Measurements from ENCODE around the gene TMCO1.
"Not testable (repeated sequence)": the region's sequence is repeated elsewhere in the genome, so short reads cannot be mapped to it uniquely, and the experiment has no call there.

Gene TMCO1

DNA sequence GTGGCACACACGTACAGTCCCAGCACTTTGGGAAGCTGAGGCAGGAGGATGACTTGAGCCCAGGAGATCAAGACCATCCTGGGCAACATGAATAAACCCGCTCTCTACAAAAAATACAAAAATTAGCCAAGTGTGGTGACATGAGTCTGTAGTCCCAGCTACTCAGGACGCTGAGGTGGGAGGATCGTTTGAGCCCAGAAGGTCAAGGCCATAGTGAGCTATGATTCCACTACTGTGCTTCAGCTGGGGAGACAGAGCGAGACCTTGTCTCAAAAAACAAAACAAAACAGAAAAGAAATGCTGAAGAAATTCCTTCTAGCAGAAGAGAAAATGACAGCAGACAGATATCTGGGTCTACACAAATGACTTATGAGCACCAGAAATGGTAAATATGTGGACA, 80.6 kb downstream of the TMCO1 start:
- no peak overlapping the region for H3K27ac ChIP-seq (ENCODE audit: low read depth, low read length)
- peaks cover 26% of the 10 kb centered on the region for H3K36me3 ChIP-seq (ENCODE audit: insufficient read depth, low read length)
- H3K79me2 ChIP-seq (ENCODE audit: control insufficient read depth, insufficient read depth, low read length, unreplicated experiment) = peaks cover 71% of the 10 kb centered on the region

DNA sequence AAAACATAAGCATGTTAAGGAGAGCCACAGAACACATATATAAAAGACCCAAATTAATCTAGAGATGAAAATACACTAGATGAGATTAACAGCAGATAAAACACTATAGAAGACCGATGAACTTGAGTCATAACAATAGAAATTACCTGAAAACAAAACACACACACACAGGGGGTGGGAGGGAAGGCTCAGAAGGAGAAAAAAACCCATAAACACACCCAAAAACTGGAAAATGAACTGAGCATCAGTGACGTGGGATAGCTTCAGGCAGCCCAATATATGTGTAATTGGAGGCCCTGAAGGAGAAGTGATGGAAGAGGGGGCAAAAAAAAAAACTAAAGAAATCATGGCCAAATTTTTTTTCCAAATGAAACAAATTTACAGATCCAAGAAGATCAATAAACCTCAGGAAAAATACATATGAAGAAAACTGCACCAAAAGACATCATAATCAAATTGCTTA, 81.7 kb downstream of the TMCO1 start:
- H2AFZ ChIP-seq (ENCODE audit: low read length, unreplicated experiment) = no peak overlapping the region
- H3K27me3 ChIP-seq (ENCODE audit: insufficient read depth, low read length) = no peaks in the 10 kb centered on the region
- H3K36me3 ChIP-seq (ENCODE audit: insufficient read depth, low read length) = peaks cover 36% of the 10 kb centered on the region
- no peak overlapping the region for H3K4me3 ChIP-seq (ENCODE audit: low read depth, low read length)
- H3K4me1 ChIP-seq (ENCODE audit: control insufficient read depth, insufficient read depth, low read length, unreplicated experiment) = no peaks in the 10 kb centered on the region
- no peak overlapping the region for H3K27ac ChIP-seq (ENCODE audit: low read depth, low read length)
- peaks cover 78% of the 10 kb centered on the region for H3K79me2 ChIP-seq (ENCODE audit: control insufficient read depth, insufficient read depth, low read length, unreplicated experiment)

More for the DNA sequence above, 80.6 kb downstream of the TMCO1 start:
- Histone ChIP-seq H2AFZ (ENCODE audit: low read length, unreplicated experiment) (no peak overlapping the region), H3K4me3 (ENCODE audit: low read depth, low read length) (no peak overlapping the region), H3K4me1 (ENCODE audit: control insufficient read depth, insufficient read depth, low read length, unreplicated experiment) (no peaks in the 10 kb centered on the region), H3K27me3 (ENCODE audit: insufficient read depth, low read length) (no peaks in the 10 kb centered on the region)

DNA sequence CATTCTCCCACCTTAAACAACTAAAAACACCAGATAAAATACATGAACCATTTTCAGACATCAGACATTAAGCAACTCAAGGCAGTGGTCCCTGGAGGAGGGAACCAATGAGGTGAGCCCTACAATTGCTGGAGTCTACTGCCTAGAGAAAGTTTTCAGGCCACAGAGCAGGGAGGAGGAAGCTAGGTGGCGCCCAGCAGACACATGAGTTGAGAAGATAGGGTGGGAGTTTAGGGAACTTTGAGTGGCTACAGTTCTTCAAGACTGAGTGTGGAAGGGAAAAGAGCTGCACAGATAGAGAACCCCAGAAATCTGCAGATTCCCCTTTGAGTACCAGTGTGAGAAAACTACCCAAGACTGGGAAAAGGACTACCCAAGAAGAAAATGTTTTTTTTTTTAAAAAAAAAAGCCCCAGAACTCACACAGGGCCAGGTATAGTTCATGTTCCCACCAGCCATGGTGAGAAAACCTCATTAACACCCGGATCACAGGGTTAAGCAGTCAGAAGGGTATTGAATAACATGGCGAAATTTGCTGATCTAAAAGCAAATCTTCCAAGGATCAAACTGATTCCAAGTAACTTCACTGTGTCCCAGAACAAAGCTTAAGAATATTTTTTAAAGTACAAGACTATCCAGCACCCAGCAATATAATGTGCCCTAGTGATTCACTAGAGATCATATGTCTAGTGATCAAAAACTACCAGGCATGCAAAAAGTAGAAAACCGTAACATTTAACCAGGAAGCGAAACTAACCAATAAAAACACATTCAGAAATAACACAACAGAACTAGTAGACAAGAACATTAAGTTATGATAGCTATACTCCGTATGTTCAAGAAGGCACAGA, 82.3 kb downstream of the TMCO1 start:
- Histone ChIP-seq H3K79me2 (ENCODE audit: control insufficient read depth, insufficient read depth, low read length, unreplicated experiment) (peaks cover 74% of the 10 kb centered on the region), H3K4me1 (ENCODE audit: control insufficient read depth, insufficient read depth, low read length, unreplicated experiment) (no peaks in the 10 kb centered on the region), H3K27me3 (ENCODE audit: insufficient read depth, low read length) (no peaks in the 10 kb centered on the region), H3K27ac (ENCODE audit: low read depth, low read length) (no peak overlapping the region), H3K36me3 (ENCODE audit: insufficient read depth, low read length) (peaks cover 41% of the 10 kb centered on the region), H3K4me3 (ENCODE audit: low read depth, low read length) (no peak overlapping the region), H2AFZ (ENCODE audit: low read length, unreplicated experiment) (no peak overlapping the region)

DNA sequence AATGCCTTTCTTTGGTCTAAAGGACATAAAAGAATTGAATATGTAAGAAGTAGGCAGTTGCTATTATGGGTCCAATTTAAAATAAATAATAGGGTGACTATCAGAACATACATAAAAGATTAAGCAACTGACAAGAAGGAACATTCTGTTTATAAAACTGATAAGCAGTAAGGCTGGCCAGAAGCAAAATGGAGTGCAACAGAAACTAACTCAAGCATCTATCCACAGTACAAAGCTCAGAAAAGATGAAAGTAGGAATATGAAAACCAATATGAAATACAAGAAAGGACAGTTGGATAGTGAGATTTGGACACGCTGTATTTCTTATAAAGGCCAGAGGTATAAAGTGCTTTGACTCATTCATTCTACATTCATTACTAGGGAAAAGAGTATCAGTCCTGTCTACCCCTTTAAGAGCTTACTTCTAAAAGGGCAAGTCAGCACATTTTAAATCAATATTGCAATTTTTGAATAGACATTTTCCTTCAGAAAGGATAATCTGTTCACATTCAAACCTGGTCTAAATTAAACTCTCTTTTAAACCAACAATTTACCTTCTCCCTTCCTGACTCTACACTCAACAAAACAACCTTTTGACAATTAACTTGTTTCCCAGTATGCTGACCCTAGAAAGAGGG, 84.7 kb downstream of the TMCO1 start:
- H3K27ac ChIP-seq (ENCODE audit: low read depth, low read length) = no peak overlapping the region
- peaks cover 2% of the 10 kb centered on the region for H3K4me1 ChIP-seq (ENCODE audit: control insufficient read depth, insufficient read depth, low read length, unreplicated experiment)
- H3K27me3 ChIP-seq (ENCODE audit: insufficient read depth, low read length) = no peaks in the 10 kb centered on the region
- peaks cover 61% of the 10 kb centered on the region for H3K36me3 ChIP-seq (ENCODE audit: insufficient read depth, low read length)
- H2AFZ ChIP-seq (ENCODE audit: low read length, unreplicated experiment) = no peak overlapping the region
- no peak overlapping the region for H3K4me3 ChIP-seq (ENCODE audit: low read depth, low read length)
- peaks cover 59% of the 10 kb centered on the region for H3K79me2 ChIP-seq (ENCODE audit: control insufficient read depth, insufficient read depth, low read length, unreplicated experiment)

DNA sequence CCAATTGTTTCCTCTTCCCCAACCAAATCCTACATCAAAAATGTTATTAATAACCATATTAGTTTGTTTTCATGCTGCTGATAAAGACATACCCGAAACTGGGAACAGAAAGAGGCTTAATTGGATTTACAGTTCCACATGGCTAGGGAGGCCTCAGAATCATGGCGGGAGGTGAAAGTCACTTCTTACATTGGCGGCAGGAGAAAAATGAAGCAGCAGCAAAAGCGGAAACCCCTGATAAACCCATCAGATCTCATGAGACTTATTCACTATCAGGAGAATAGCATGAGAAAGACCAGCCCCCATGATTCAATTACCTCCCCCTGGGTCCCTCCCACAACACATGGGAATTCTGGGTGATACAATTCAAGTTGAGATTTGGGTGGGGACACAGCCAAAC, 87.9 kb downstream of the TMCO1 start:
- not testable (repeated sequence) for H3K27ac ChIP-seq (ENCODE audit: low read depth, low read length); H3K4me3 ChIP-seq (ENCODE audit: low read depth, low read length); H2AFZ ChIP-seq (ENCODE audit: low read length, unreplicated experiment); H3K27me3 ChIP-seq (ENCODE audit: insufficient read depth, low read length)
- Histone ChIP-seq H3K36me3 (ENCODE audit: insufficient read depth, low read length) (peaks cover 65% of the 10 kb centered on the region), H3K4me1 (ENCODE audit: control insufficient read depth, insufficient read depth, low read length, unreplicated experiment) (peaks cover 13% of the 10 kb centered on the region), H3K79me2 (ENCODE audit: control insufficient read depth, insufficient read depth, low read length, unreplicated experiment) (peaks cover 33% of the 10 kb centered on the region)

DNA sequence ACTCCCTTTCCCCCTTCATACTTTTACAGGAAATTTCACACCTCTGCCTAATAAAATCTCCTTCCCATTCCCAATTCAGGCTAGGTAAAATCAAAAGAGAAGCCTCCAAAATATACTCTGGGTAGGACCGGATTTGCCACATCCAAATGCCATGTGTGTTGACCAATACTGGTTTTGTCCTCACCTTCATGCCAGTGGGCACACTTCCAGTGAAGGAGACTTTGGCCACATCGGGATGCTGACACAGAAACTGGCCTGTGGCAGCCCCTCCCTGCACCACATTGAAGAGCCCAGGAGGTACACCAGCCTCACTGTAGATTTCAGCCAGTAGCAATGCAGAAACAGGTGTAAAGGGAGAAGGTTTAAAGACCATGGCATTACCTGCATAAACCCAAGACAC, 88.4 kb downstream of the TMCO1 start:
- Histone ChIP-seq H3K79me2 (ENCODE audit: control insufficient read depth, insufficient read depth, low read length, unreplicated experiment) (peaks cover 28% of the 10 kb centered on the region), H2AFZ (ENCODE audit: low read length, unreplicated experiment) (no peak overlapping the region), H3K27me3 (ENCODE audit: insufficient read depth, low read length) (no peaks in the 10 kb centered on the region), H3K36me3 (ENCODE audit: insufficient read depth, low read length) (peaks cover 67% of the 10 kb centered on the region), H3K4me3 (ENCODE audit: low read depth, low read length) (no peak overlapping the region), H3K27ac (ENCODE audit: low read depth, low read length) (no peak overlapping the region), H3K4me1 (ENCODE audit: control insufficient read depth, insufficient read depth, low read length, unreplicated experiment) (peaks cover 18% of the 10 kb centered on the region)

DNA sequence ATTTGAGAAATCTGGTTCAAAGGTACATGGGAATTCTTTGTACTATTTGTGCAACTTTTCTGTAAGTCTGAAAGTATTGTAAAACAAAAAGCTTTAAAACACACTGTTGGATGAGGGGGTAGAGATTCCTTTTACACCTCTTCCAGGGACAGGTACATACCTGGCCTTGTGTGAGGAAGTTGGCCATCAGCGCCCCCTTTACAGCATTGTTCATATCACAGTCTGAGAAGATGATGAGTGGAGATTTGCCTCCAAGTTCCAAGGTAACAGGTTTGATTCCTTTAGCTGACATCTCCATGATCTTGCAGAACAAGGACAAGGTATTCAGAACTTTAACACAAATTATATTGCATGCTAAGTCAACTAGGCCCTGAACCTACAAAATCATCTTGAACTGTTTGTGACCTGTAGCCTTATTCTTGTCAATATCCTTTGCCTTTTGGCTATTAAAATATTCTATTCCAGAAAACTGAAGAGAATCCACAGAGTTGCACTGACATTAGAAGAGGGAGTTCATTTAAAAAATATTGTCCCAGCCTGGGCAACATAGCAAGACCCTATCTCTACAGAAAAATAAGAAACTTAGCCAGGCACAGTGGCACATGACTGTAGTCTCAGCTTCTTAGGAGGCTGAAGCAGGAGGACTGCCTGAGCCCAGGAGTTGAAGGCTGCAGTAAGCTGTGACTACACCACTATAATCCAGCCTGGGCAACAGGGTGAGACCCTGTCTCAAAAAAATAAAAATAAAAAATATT, 89.2 kb downstream of the TMCO1 start:
- Histone ChIP-seq H2AFZ (ENCODE audit: low read length, unreplicated experiment) (no peak overlapping the region), H3K4me3 (ENCODE audit: low read depth, low read length) (no peak overlapping the region), H3K27ac (ENCODE audit: low read depth, low read length) (no peak overlapping the region), H3K27me3 (ENCODE audit: insufficient read depth, low read length) (no peaks in the 10 kb centered on the region), H3K4me1 (ENCODE audit: control insufficient read depth, insufficient read depth, low read length, unreplicated experiment) (peaks cover 18% of the 10 kb centered on the region), H3K79me2 (ENCODE audit: control insufficient read depth, insufficient read depth, low read length, unreplicated experiment) (peaks cover 20% of the 10 kb centered on the region), H3K36me3 (ENCODE audit: insufficient read depth, low read length) (peaks cover 69% of the 10 kb centered on the region)

DNA sequence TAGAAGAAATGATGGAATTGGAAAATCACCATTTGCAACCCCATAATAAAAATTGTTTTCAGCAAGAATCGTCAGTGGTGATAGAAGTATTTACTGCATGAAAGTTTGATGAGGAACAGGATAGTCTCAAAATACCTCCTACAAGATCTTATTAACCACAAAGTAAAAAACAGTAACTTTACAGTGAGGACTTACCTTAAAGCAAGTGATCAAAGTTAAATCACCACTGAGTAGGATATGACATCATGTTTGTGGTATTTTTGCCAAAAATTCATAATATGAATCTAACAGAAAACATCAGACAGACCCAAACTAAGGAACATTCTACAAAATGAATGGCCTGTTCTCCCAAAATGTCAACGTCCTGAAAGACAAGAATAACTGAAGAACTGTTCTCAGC, 90.2 kb downstream of the TMCO1 start:
- Histone ChIP-seq H2AFZ (ENCODE audit: low read length, unreplicated experiment) (no peak overlapping the region), H3K27ac (ENCODE audit: low read depth, low read length) (no peak overlapping the region), H3K4me1 (ENCODE audit: control insufficient read depth, insufficient read depth, low read length, unreplicated experiment) (peaks cover 18% of the 10 kb centered on the region), H3K36me3 (ENCODE audit: insufficient read depth, low read length) (peaks cover 68% of the 10 kb centered on the region), H3K4me3 (ENCODE audit: low read depth, low read length) (no peak overlapping the region), H3K79me2 (ENCODE audit: control insufficient read depth, insufficient read depth, low read length, unreplicated experiment) (peaks cover 11% of the 10 kb centered on the region), H3K27me3 (ENCODE audit: insufficient read depth, low read length) (no peaks in the 10 kb centered on the region)

Measured in ACC112 (cell line).